B cell (primary cell): ENCODE measurements around the gene PTCRA. TPM values are rescaled to one million over a fixed set of nuclear protein-coding genes. Genes with fewer than 3 reads are reported as not detected.

Source experiments
- ATAC-seq: fragments of 200-7000 bp; cut with Tn5 transposase; one replicate; pipeline ENCODE4 v1.10.0; 2021; ENCODE audit warnings: low read depth, mild to moderate bottlenecking, moderate number of reproducible peaks, moderate library complexity
- CTCF ChIA-PET: fragments of 350-600 bp; sonication (Branson Sonifier 250); formaldehyde crosslinking; loops from one replicate; lab custom pipeline; 2021; ENCODE audit warnings: antibody characterized with exemption, inconsistent platforms; lab: Charles Lee
- POLR2A ChIA-PET: fragments of 350-600 bp; sonication (Branson Sonifier 250); formaldehyde crosslinking; loops from one replicate; lab custom pipeline; 2021; ENCODE audit warnings: antibody characterized with exemption; lab: Charles Lee
- DNase-seq: peaks from one replicate; pipeline ENCODE4 v3.0.0; 2013
- H2AFZ ChIP-seq: 2 replicates; pipeline ENCODE4 v1.6.1; 2012; ENCODE audit warnings: mild to moderate bottlenecking, low read depth, low read length; ENCODE audit not compliant: insufficient read depth, poor library complexity, severe bottlenecking
- H3K27ac ChIP-seq, 2 donors: 1 replicate in 1 of 2; 2 replicates in 1 of 2; pipeline ENCODE4 v1.5.1; 2012 to 2013; ENCODE audit warnings: low read length in 2 of 2, mild to moderate bottlenecking in 2 of 2, moderate library complexity in 1 of 2
- H3K27me3 ChIP-seq, 4 experiments: fragments of 200-600 bp in 1 of 4; sonication (generic) in 1 of 4; replicated peaks in 1 of 4; 1 replicate in 2 of 4; 2 replicates in 2 of 4; pipeline versions ENCODE4 v1.6.1 to v1.7.0; 2013 to 2016; ENCODE audit warnings: low read length in 3 of 4, mild to moderate bottlenecking in 2 of 4, mixed read lengths in 1 of 4, moderate library complexity in 1 of 4; ENCODE audit not compliant: insufficient read depth in 4 of 4, control insufficient read depth in 3 of 4; ENCODE audit errors: control extremely low read depth in 1 of 4
- H3K36me3 ChIP-seq, 2 experiments: replicated peaks in 1 of 2; 1 replicate in 1 of 2; 2 replicates in 1 of 2; pipeline versions ENCODE4 v1.6.1 to v1.7.1; 2013; ENCODE audit warnings: low read length in 1 of 2; ENCODE audit not compliant: insufficient read depth in 2 of 2, control insufficient read depth in 1 of 2; ENCODE audit errors: control extremely low read depth in 1 of 2, extremely low read depth in 1 of 2
- H3K4me1 ChIP-seq, 2 donors: fragments of 200-600 bp in 1 of 2; sonication (generic) in 1 of 2; 1 replicate in 1 of 2; 2 replicates in 1 of 2; pipeline versions ENCODE4 v1.5.1 to v1.6.1; 2013 to 2017; ENCODE audit warnings: low read length in 2 of 2; ENCODE audit not compliant: control insufficient read depth in 2 of 2, insufficient read depth in 2 of 2
- H3K4me2 ChIP-seq: replicated peaks from 2 replicates; pipeline ENCODE3; 2012; ENCODE audit warnings: mild to moderate bottlenecking, low read depth, low read length; ENCODE audit not compliant: poor library complexity, severe bottlenecking
- H3K4me3 ChIP-seq, 5 experiments: fragments of 200-600 bp in 1 of 5; sonication (generic) in 1 of 5; 1 replicate in 3 of 5; 2 replicates in 2 of 5; pipeline versions ENCODE4 v1.5.1 to v1.7.0; 2011 to 2016; ENCODE audit warnings: low read length in 4 of 5, mild to moderate bottlenecking in 4 of 5, low read depth in 2 of 5, control low read depth in 1 of 5, moderate library complexity in 1 of 5; ENCODE audit not compliant: insufficient read depth in 1 of 5; ENCODE audit errors: control extremely low read depth in 1 of 5, extremely low read depth in 1 of 5
- H3K79me2 ChIP-seq: fragments of 200-600 bp; sonication (generic); one replicate; pipeline ENCODE4 v1.6.0; 2016; ENCODE audit warnings: low read length; ENCODE audit not compliant: control insufficient read depth, insufficient read depth
- H3K9ac ChIP-seq: fragments of 200-600 bp; sonication (generic); 2 replicates; pipeline ENCODE4 v1.6.1; 2017; ENCODE audit warnings: mild to moderate bottlenecking, low read length, moderate library complexity
- H3K9me3 ChIP-seq, 3 donors: one replicate each; pipeline versions ENCODE4 v1.6.1 to v1.7.1; 2013; ENCODE audit warnings: low read length in 2 of 3; ENCODE audit not compliant: control insufficient read depth in 2 of 3, insufficient read depth in 1 of 3; ENCODE audit errors: control extremely low read depth in 1 of 3
- H4K20me1 ChIP-seq: 2 replicates; pipeline ENCODE4 v1.6.0; 2012; ENCODE audit warnings: mild to moderate bottlenecking, low read length; ENCODE audit not compliant: insufficient read depth, control insufficient read depth, poor library complexity, severe bottlenecking
- H3K27ac Mint-ChIP-seq: one replicate; pipeline ENCODE4 v1.8.0; 2021; ENCODE audit warnings: mixed read lengths
- H3K27me3 Mint-ChIP-seq: one replicate; pipeline ENCODE4 v1.8.0; 2021; ENCODE audit warnings: mixed read lengths
- H3K4me1 Mint-ChIP-seq: one replicate; pipeline ENCODE4 v1.8.0; 2021; ENCODE audit warnings: mixed read lengths
- H3K4me3 Mint-ChIP-seq: one replicate; pipeline ENCODE4 v1.8.0; 2021; ENCODE audit warnings: mixed read lengths
- H3K9me3 Mint-ChIP-seq: one replicate; pipeline ENCODE4 v1.8.0; 2022; ENCODE audit warnings: mixed read lengths; ENCODE audit not compliant: insufficient read depth
- EZH2 ChIP-seq: IDR thresholded peaks from 2 replicates; pipeline ENCODE4 v1.6.1; 2012; ENCODE audit warnings: borderline replicate concordance, low read depth, mild to moderate bottlenecking, moderate library complexity, low read length; ENCODE audit not compliant: insufficient read depth, poor library complexity, severe bottlenecking
- WGBS: methylation state at CpG from one replicate; pipeline ENCODE4 v1.1.5; 2013; ENCODE audit warnings: missing lambda C conversion rate; ENCODE audit not compliant: insufficient coverage; 5-methylcytosine and 5-hydroxymethylcytosine counted together
- intact Hi-C: fragments of 100-400 bp; cut with micrococcal nuclease; formaldehyde crosslinking; loops from one replicate; pipeline ENCODE4 v1.10.0; 2022
- polyA plus RNA-seq: library from polyadenylated mRNA; depleted of rRNA; stranded (reverse); fragments of >200 nt; gene quantifications from 2 replicates; pipeline ENCODE4 v1.2.3, GENCODE V29; 2012
- total RNA-seq, 2 donors: library from RNA; stranded (reverse); fragments of 120-200 nt in 1 of 2; gene quantifications; 1 replicate in 1 of 2; 2 replicates in 1 of 2; pipeline versions ENCODE4 v1.2.3 to v1.2.4, GENCODE V29; 2013 to 2022

PTCRA gene
- total and polyA plus RNA-seq, 2 donors (not counting 1 experiment from before 2014, with no cell fraction given): not detected

GRCh38 chr6:42938428-42938796 is 22.6 kb downstream of the PTCRA start:
- no peak overlapping the region for H3K4me3 Mint-ChIP-seq
- intact Hi-C loops: no loop called here
- Histone ChIP-seq H3K36me3 (peaks cover 2 to 77% of the 10 kb centered on the region in 2 experiments), H3K9ac (no peak overlapping the region), H3K4me3 (no peak overlapping the region), H3K27ac (no peak overlapping the region), H3K4me1 (peaks cover 14 to 21% of the 10 kb centered on the region in 2 donors), H3K27me3 (no peaks in the 10 kb centered on the region), H3K79me2 (peaks cover 59% of the 10 kb centered on the region), H3K4me2 (no peak overlapping the region), H4K20me1 (peaks cover 71% of the 10 kb centered on the region), H2AFZ (no peak overlapping the region), H3K9me3 (no peaks in the 10 kb centered on the region)
- POLR2A ChIA-PET: no interaction called here
- peaks cover 33% of the 10 kb centered on the region for H3K4me1 Mint-ChIP-seq
- no peaks in the 10 kb centered on the region for H3K9me3 Mint-ChIP-seq
- 97% methylated on average over 3 of the region's 5 CpGs for WGBS
- ATAC-seq: no peak
- DNase-seq: no peak
- H3K27me3 Mint-ChIP-seq: no peaks in the 10 kb centered on the region
- peak overlapping the region; percentile 53 for H3K27ac Mint-ChIP-seq
- CTCF ChIA-PET: no interaction called here
- no peak for TF ChIP-seq EZH2

GRCh38 chr6:42938987-42939809 is 23.3 kb downstream of the PTCRA start:
- H3K4me3 ChIP-seq: no peak overlapping the region
- intact Hi-C loops: no loop called here
- no peak overlapping the region for H2AFZ ChIP-seq
- Mint-ChIP-seq H3K4me3 (no peak overlapping the region), H3K27me3 (no peaks in the 10 kb centered on the region), H3K9me3 (no peaks in the 10 kb centered on the region), H3K4me1 (peaks cover 26% of the 10 kb centered on the region), H3K27ac (peak overlapping the region; percentile 10)
- no peak for ATAC-seq
- H3K9me3 ChIP-seq: no peaks in the 10 kb centered on the region
- H3K27ac ChIP-seq: no peak overlapping the region
- H3K27me3 ChIP-seq: no peaks in the 10 kb centered on the region
- no peak for DNase-seq
- H3K79me2 ChIP-seq: peaks cover 51% of the 10 kb centered on the region
- peaks cover 5 to 76% of the 10 kb centered on the region in 2 experiments for H3K36me3 ChIP-seq
- no peak overlapping the region for H3K9ac ChIP-seq
- H3K4me2 ChIP-seq: no peak overlapping the region
- peaks cover 7 to 15% of the 10 kb centered on the region in 2 donors for H3K4me1 ChIP-seq
- TF ChIP-seq EZH2: no peak
- ChIA-PET CTCF (interaction anchor here (0.6 to 1.1 kb wide), 2 partner anchors 43 to 567 kb away, joined by 3 read pairs; no protein-coding TSS in a partner anchor), POLR2A (no interaction called here)
- peaks cover 63% of the 10 kb centered on the region for H4K20me1 ChIP-seq
- WGBS: 90% methylated on average over 4 of the region's 9 CpGs
